ENCODE results near the gene STARD5. TPM values are rescaled to one million over a fixed set of nuclear protein-coding genes. Genes with fewer than 3 reads are reported as not detected.

STARD5 gene
- total and polyA plus RNA-seq, 2 experiments from 2014 or later, result 7.2 to 12.1 TPM

- Histone ChIP-seq H3K4me2 (ENCODE audit: unreplicated experiment) (no peak overlapping the region), H3K4me1 (ENCODE audit: insufficient read depth) (peaks cover 13% of the 10 kb centered on the region)
- in situ Hi-C loops (cut with MboI), result loop anchor here (10.0 kb wide), 1 partner anchor 286 kb away; no protein-coding TSS in a partner anchor
Observed at GRCh38 chr15:81261172-81261811, 62.6 kb downstream of the STARD5 start.

GRCh38 chr15:81259760-81260298 lies 64.1 kb downstream of the STARD5 start:
- H3K9ac ChIP-seq, result no peak overlapping the region
- 30 to 31% methylated on average over 4 of the region's 4 CpGs for WGBS, 2 experiments (ENCODE audit: low coverage in 1 of 2, low lambda C conversion rate in 2 of 2, missing lambda C conversion rate in 2 of 2)
- H3K4me3 ChIP-seq, result no peak overlapping the region
- in situ Hi-C loops (cut with MboI), result loop anchor here (10.0 kb wide), 1 partner anchor 285 kb away; no protein-coding TSS in a partner anchor
- H4K20me1 ChIP-seq (ENCODE audit: insufficient read depth), result no peaks in the 10 kb centered on the region
- no peak overlapping the region for H3K27ac ChIP-seq
- no peaks in the 10 kb centered on the region for H3K79me2 ChIP-seq (ENCODE audit: insufficient read depth)
- H3K4me1 ChIP-seq (ENCODE audit: insufficient read depth), result 0 out of 2 replicates have a peak, but pooled peaks cover under 1% of the 10 kb centered on the region
- no peaks in the 10 kb centered on the region for H3K27me3 ChIP-seq (replicated peaks; ENCODE audit: insufficient read depth)
- H3K4me2 ChIP-seq (ENCODE audit: unreplicated experiment), result no peak overlapping the region
- no peaks in the 10 kb centered on the region for H3F3A ChIP-seq (ENCODE audit: insufficient read depth)
- no peak overlapping the region for H2AFZ ChIP-seq
- no peaks in the 10 kb centered on the region for H3K9me3 ChIP-seq (ENCODE audit: low read depth)
- no peak for DNase-seq
- no peaks in the 10 kb centered on the region for H3K36me3 ChIP-seq (ENCODE audit: low read depth)
- no peak for TF ChIP-seq EZH2 (IDR thresholded peaks at IDR 0.05; ENCODE audit: insufficient read depth, poor library complexity, severe bottlenecking)
- TF ChIP-seq EZH2phosphoT487 (IDR thresholded peaks at IDR 0.05; ENCODE audit: insufficient read depth, low read depth), result no peak
- H3K9me2 ChIP-seq (ENCODE audit: insufficient read depth), result no peaks in the 10 kb centered on the region

More at GRCh38 chr15:81261172-81261811, 62.6 kb downstream of the STARD5 start:
- DNase-seq, result no peak
- no peaks in the 10 kb centered on the region for H3K79me2 ChIP-seq (ENCODE audit: insufficient read depth)
- no peak overlapping the region for H3K27ac ChIP-seq
- H3K36me3 ChIP-seq (ENCODE audit: low read depth), result no peaks in the 10 kb centered on the region
- no peak for TF ChIP-seq EZH2phosphoT487 (IDR thresholded peaks at IDR 0.05; ENCODE audit: insufficient read depth, low read depth)
- TF ChIP-seq EZH2 (IDR thresholded peaks at IDR 0.05; ENCODE audit: insufficient read depth, poor library complexity, severe bottlenecking), result no peak
- no peak overlapping the region for H2AFZ ChIP-seq
- no peak overlapping the region for H3K4me3 ChIP-seq
- H3K9me3 ChIP-seq (ENCODE audit: low read depth), result no peaks in the 10 kb centered on the region
- H3K9ac ChIP-seq, result no peak overlapping the region
- no peaks in the 10 kb centered on the region for H4K20me1 ChIP-seq (ENCODE audit: insufficient read depth)
- no peaks in the 10 kb centered on the region for H3F3A ChIP-seq (ENCODE audit: insufficient read depth)
- no peaks in the 10 kb centered on the region for H3K27me3 ChIP-seq (replicated peaks; ENCODE audit: insufficient read depth)
- 75 to 77% methylated on average over 6 of the region's 6 CpGs for WGBS, 2 experiments (ENCODE audit: low coverage in 1 of 2, low lambda C conversion rate in 2 of 2, missing lambda C conversion rate in 2 of 2)
- no peaks in the 10 kb centered on the region for H3K9me2 ChIP-seq (ENCODE audit: insufficient read depth)

Other genes starting within 250 kb of the STARD5 start
- gene CFAP161, start 189.9 kb downstream of the STARD5 start, total RNA-seq (2014; rRNA removed; shearing (Covaris generic)), result not detected in 2 replicates
- not detected in 2 replicates for gene CFAP161, start 189.9 kb downstream of the STARD5 start, polyA plus RNA-seq (2016; fragmentation: Nextera tagmentation; extraction: Ambion mirVana)
- gene IL16, start 127.3 kb downstream of the STARD5 start, total RNA-seq (2014; rRNA removed; shearing (Covaris generic)), result under 0.01 and 0.32 TPM in 2 replicates
- gene IL16, start 127.3 kb downstream of the STARD5 start, polyA plus RNA-seq (2016; fragmentation: Nextera tagmentation; extraction: Ambion mirVana), result 0.53 and 0.94 TPM in 2 replicates
- gene TMC3, start 50.1 kb upstream of the STARD5 start, total RNA-seq (2014; rRNA removed; shearing (Covaris generic)), result not detected in 2 replicates
- not detected in 2 replicates for gene TMC3, start 50.1 kb upstream of the STARD5 start, polyA plus RNA-seq (2016; fragmentation: Nextera tagmentation; extraction: Ambion mirVana)